GM12801 (cell line): Measurements from ENCODE around the gene KCNA3.

Experiments
- TF ChIP-seq, protein P1 (sequence below): IDR thresholded peaks from one replicate; pipeline ENCODE4 v1.5.1; 2011; ENCODE audit warnings: control low read depth; ENCODE audit not compliant: insufficient read length; ENCODE audit errors: extremely low read depth

KCNA3 gene

DNA sequence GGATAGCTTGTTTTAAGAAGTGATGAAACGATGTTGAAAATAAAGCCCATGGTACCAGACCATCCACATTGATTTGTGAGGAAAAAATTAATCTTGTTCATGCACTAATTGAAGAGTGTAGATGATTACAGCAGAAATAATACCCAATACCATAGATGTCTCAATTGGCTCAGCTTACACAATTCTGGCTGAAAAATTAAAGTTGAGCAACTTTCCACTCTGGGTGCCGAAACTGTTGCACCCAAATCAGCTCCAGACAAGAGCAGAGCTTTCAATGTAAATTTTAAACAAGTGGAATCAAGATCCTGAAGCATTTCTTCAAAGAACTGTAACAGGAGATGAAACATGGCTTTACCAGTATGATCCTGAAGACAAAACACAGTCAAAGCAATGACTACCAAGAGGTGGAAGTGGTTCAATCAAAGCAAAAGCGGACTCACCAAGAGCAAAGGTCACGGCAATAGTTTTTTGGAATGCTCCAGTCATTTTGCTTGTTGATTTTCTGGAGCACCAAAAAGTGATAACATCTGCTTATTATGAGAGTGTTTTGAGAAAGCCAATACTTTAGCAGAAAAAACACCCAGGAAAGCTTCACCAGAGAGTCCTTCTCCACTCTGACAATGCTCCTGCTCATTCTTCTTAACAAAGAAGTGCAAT is 16.1 kb upstream of the KCNA3 start:
- TF ChIP-seq, protein P1, sequence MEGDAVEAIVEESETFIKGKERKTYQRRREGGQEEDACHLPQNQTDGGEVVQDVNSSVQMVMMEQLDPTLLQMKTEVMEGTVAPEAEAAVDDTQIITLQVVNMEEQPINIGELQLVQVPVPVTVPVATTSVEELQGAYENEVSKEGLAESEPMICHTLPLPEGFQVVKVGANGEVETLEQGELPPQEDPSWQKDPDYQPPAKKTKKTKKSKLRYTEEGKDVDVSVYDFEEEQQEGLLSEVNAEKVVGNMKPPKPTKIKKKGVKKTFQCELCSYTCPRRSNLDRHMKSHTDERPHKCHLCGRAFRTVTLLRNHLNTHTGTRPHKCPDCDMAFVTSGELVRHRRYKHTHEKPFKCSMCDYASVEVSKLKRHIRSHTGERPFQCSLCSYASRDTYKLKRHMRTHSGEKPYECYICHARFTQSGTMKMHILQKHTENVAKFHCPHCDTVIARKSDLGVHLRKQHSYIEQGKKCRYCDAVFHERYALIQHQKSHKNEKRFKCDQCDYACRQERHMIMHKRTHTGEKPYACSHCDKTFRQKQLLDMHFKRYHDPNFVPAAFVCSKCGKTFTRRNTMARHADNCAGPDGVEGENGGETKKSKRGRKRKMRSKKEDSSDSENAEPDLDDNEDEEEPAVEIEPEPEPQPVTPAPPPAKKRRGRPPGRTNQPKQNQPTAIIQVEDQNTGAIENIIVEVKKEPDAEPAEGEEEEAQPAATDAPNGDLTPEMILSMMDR, result no peak

- TF ChIP-seq, protein P1, result no peak
Measured at GRCh38 chr1:110689868-110690267, 15.1 kb upstream of the KCNA3 start.

DNA sequence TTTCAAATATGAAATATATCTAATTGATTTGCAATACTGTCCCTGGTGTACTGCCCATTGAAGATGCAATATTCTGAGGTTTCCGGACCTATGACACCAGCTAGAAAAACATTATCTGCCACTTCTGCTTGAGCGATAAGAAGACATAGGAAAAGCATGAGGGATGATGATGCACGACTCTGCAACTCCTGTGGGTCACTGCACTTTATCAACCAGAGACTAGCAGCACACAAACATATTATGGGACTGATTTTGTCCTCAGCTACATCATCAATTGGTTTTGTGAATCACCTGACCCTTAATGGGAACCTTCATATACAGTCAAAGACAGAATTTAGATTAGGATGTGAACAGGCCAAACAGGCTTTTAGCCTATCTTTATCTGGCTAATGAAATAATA is 13.8 kb upstream of the KCNA3 start:
- TF ChIP-seq, protein P1, result no peak

- TF ChIP-seq, protein P1, result no peak
Measured at GRCh38 chr1:110687250-110687649, 12.5 kb upstream of the KCNA3 start.

DNA sequence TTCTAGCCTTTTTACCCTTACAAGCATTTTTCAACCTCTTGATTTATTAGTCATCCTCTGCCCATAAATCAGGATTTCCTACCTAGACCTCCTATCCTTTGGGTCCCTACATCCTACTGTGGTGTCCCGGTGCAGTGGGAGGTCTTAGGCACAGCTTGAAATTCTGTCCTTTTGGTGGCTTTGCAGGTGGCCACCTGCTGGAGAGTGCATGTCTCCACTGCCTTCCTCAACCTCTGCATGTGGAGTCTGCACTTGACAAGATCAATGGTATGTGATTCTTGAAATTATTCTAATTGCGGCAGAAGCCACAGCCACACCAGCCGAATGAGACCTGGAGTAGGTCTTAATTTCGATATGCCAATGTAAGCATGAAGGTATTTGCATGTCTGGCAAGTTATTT is 11.4 kb upstream of the KCNA3 start:
- TF ChIP-seq, protein P1, result no peak

GRCh38 chr1:110684491-110684890 is 9.8 kb upstream of the KCNA3 start:
- TF ChIP-seq, protein P1, result no peak

DNA sequence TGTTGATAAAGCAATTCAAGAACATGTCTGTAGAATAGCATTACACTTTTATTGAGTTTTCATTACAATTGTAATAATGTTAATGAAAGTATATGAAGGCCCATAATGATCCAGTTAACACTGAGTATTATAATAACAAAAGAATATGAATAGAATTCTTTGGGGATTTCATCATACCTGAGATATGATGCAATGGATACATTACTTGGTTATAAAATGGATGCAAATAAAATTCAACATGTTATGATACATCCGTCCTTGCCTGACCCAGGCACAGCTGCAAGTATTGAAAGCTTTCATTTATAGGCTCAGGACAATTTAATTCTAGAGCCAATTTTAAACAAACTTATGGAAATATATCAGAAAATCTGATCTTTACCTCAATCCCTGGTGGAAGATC is 8.2 kb upstream of the KCNA3 start:
- TF ChIP-seq, protein P1, result no peak
